GM10248 (cell line): ENCODE data around the gene ZNF318.
"Not testable (repeated sequence)": the region's sequence is repeated elsewhere in the genome, so short reads cannot be mapped to it uniquely, and the experiment has no call there.

ENCODE experiments used
- CTCF ChIA-PET: fragments of 300-600 bp; sonication (Branson Sonifier 250); formaldehyde crosslinking; extraction: SDS; loops from one replicate; lab custom pipeline; 2021; ENCODE audit warnings: antibody characterized with exemption; lab: Yijun Ruan, JAX
- POLR2A ChIA-PET: fragments of 350-650 bp; sonication (Branson Sonifier 250); formaldehyde crosslinking; extraction: SDS; loops from one replicate; lab custom pipeline; 2020; ENCODE audit warnings: antibody characterized with exemption; lab: Yijun Ruan, JAX
- DNase-seq: peaks from one replicate; pipeline ENCODE4 v3.0.0; 2012; ENCODE audit errors: extremely low spot score
- CTCF ChIP-seq: IDR thresholded peaks from 2 replicates; pipeline ENCODE4 v1.5.1; 2012; ENCODE audit warnings: mild to moderate bottlenecking, low read depth; ENCODE audit errors: extremely low read depth, missing control alignments, control extremely low read depth

ZNF318 gene

GRCh38 chr6:43395776-43396175 is 26.3 kb upstream of the ZNF318 start:
- CTCF ChIA-PET = interaction anchor here (0.7 to 2.1 kb wide), 6 partner anchors 8 to 133 kb away, joined by 3 to 6 read pairs (median 4); no protein-coding TSS in a partner anchor
- POLR2A ChIA-PET = no interaction called here
- no peak for DNase-seq
- no peak for TF ChIP-seq CTCF

- DNase-seq = no peak
- ChIA-PET POLR2A (no interaction called here), CTCF (interaction anchor here (1.0 to 2.1 kb wide), 4 partner anchors 9 to 132 kb away, joined by 4 to 5 read pairs (median 5); no protein-coding TSS in a partner anchor)
- no peak for TF ChIP-seq CTCF
Measured at GRCh38 chr6:43394982-43395381, 25.5 kb upstream of the ZNF318 start.

GRCh38 chr6:43393602-43394001 is 24.2 kb upstream of the ZNF318 start:
- ChIA-PET CTCF (interaction anchor here (0.8 to 2.1 kb wide), 8 partner anchors 10 to 114 kb away, joined by 3 to 5 read pairs (median 3); partner anchors contain the start of genes CRIP3 and ZNF318), POLR2A (interaction anchor here (0.6 to 0.9 kb wide), 3 partner anchors 10 to 832 kb away, joined by 3 to 5 read pairs (median 3); no protein-coding TSS in a partner anchor)
- no peak for DNase-seq
- TF ChIP-seq CTCF = no peak

- DNase-seq = not testable (repeated sequence)
- POLR2A ChIA-PET = interaction anchor here (0.7 to 0.9 kb wide), 2 partner anchors 10 to 297 kb away, joined by 3 read pairs; no protein-coding TSS in a partner anchor
- CTCF ChIA-PET = interaction anchor here (0.8 to 4.6 kb wide), 10 partner anchors 9 to 115 kb away, joined by 3 to 15 read pairs (median 3); partner anchors contain the start of genes CRIP3 and ZNF318
Measured at GRCh38 chr6:43393133-43393532, 23.7 kb upstream of the ZNF318 start.

GRCh38 chr6:43391440-43392031 is 22.1 kb upstream of the ZNF318 start:
- DNase-seq = no peak
- CTCF ChIA-PET = interaction anchor here (0.8 to 4.6 kb wide), 3 partner anchors 14 to 22 kb away, joined by 3 to 15 read pairs (median 3); partner anchors contain the start of gene ZNF318
- POLR2A ChIA-PET = no interaction called here
- no peak for TF ChIP-seq CTCF

GRCh38 chr6:43390753-43391439 is 21.4 kb upstream of the ZNF318 start:
- CTCF ChIA-PET = interaction anchor here (0.8 to 4.6 kb wide), 4 partner anchors 10 to 21 kb away, joined by 3 to 15 read pairs (median 3); partner anchors contain the start of gene ZNF318
- DNase-seq, POLR2A ChIA-PET: not testable (repeated sequence)

GRCh38 chr6:43389730-43390295 is 20.4 kb upstream of the ZNF318 start:
- no peak for DNase-seq
- POLR2A ChIA-PET = interaction anchor here (0.6 kb wide), 1 partner anchor 107 kb away, joined by 3 read pairs; no protein-coding TSS in a partner anchor
- no peak for TF ChIP-seq CTCF
- CTCF ChIA-PET = interaction anchor here (0.8 to 4.6 kb wide), 7 partner anchors 8 to 161 kb away, joined by 3 to 15 read pairs (median 3); partner anchors contain the start of gene DNPH1
